Keratinocyte (primary cell): ENCODE data around the gene OR6A2. TPM values are rescaled to one million over a fixed set of nuclear protein-coding genes. Genes with fewer than 3 reads are reported as not detected.

ENCODE experiments used
- DNase-seq: peaks from one replicate; pipeline ENCODE4 v3.0.0-alpha.2; 2011; ENCODE audit warnings: low read depth, missing footprints, low spot score
- FAIRE-seq: peaks from 2 replicates; lab custom pipeline; 2011; peaks lifted over from hg19 to GRCh38; lab: Jason Lieb, UNC
- H2AFZ ChIP-seq: 2 replicates; pipeline ENCODE4 v1.6.0; 2012; ENCODE audit warnings: low read length, control low read depth, inconsistent platforms; ENCODE audit not compliant: control insufficient read depth
- H3K27ac ChIP-seq: 2 replicates; pipeline ENCODE4 v1.5.1; 2011; ENCODE audit warnings: low read length; ENCODE audit not compliant: control insufficient read depth, insufficient read depth
- H3K27me3 ChIP-seq: 3 replicates; pipeline ENCODE4 v1.6.0; 2011; ENCODE audit warnings: low read length; ENCODE audit not compliant: control insufficient read depth, insufficient read depth; ENCODE audit errors: extremely low read depth
- H3K36me3 ChIP-seq, 2 experiments: 2 replicates in 1 of 2; 3 replicates in 1 of 2; pipeline ENCODE4 v1.5.1; 2011; ENCODE audit warnings: low read length in 2 of 2, mild to moderate bottlenecking in 1 of 2; ENCODE audit not compliant: control insufficient read depth in 2 of 2, insufficient read depth in 2 of 2; ENCODE audit errors: extremely low read depth in 1 of 2
- H3K4me1 ChIP-seq: 3 replicates; pipeline ENCODE4 v1.5.1; 2011; ENCODE audit warnings: low read length; ENCODE audit not compliant: control insufficient read depth, insufficient read depth; ENCODE audit errors: extremely low read depth
- H3K4me2 ChIP-seq: 3 replicates; pipeline ENCODE4 v1.6.0; 2011; ENCODE audit warnings: low read depth, low read length; ENCODE audit not compliant: control insufficient read depth, insufficient read depth; ENCODE audit errors: extremely low read depth
- H3K4me3 ChIP-seq, 3 experiments: fragments of 200-600 bp in 1 of 3; sonication (generic) in 1 of 3; 2 replicates in 2 of 3; 3 replicates in 1 of 3; pipeline ENCODE4 v1.5.1; 2011 to 2016; ENCODE audit warnings: low read length in 3 of 3, mild to moderate bottlenecking in 3 of 3, control low read depth in 2 of 3, inconsistent platforms in 1 of 3, low read depth in 1 of 3, mixed read lengths in 1 of 3, mixed run types in 1 of 3, moderate library complexity in 1 of 3; ENCODE audit not compliant: control insufficient read depth in 2 of 3, insufficient read depth in 2 of 3; ENCODE audit errors: extremely low read depth in 1 of 3
- H3K79me2 ChIP-seq: 2 replicates; pipeline ENCODE4 v1.6.0; 2012; ENCODE audit warnings: low read length; ENCODE audit not compliant: control insufficient read depth, insufficient read depth
- H3K9ac ChIP-seq: 3 replicates; pipeline ENCODE4 v1.6.0; 2011; ENCODE audit warnings: low read length; ENCODE audit not compliant: control insufficient read depth, insufficient read depth; ENCODE audit errors: extremely low read depth
- H3K9me1 ChIP-seq: 3 replicates; pipeline ENCODE4 v1.6.0; 2011; ENCODE audit warnings: low read length; ENCODE audit not compliant: control insufficient read depth, insufficient read depth; ENCODE audit errors: extremely low read depth
- H3K9me3 ChIP-seq: 2 replicates; pipeline ENCODE4 v1.5.1; 2012; ENCODE audit warnings: low read depth, low read length; ENCODE audit not compliant: control insufficient read depth
- H4K20me1 ChIP-seq: 3 replicates; pipeline ENCODE4 v1.6.0; 2011; ENCODE audit warnings: low read length; ENCODE audit not compliant: control insufficient read depth, insufficient read depth; ENCODE audit errors: extremely low read depth
- EZH2 ChIP-seq: IDR thresholded peaks from one replicate; pipeline ENCODE4 v1.6.1; 2012; ENCODE audit warnings: inconsistent platforms, mild to moderate bottlenecking, low read length, moderate library complexity
- dilution Hi-C: fragments of 300-500 bp; cut with MboI; formaldehyde crosslinking; loops from one replicate; pipeline ENCODE4 v1.7.0; 2020; ENCODE audit warnings: low sequenced_read_pairs; ENCODE audit not compliant: extremely low pct_ligation_motif_present
- polyA plus RNA-seq, 5 experiments: library from polyadenylated mRNA; depleted of rRNA in 3 of 5; stranded (reverse) in 3 of 5; stranded (forward) in 1 of 5; unstranded in 1 of 5; fragments of >200 nt; gene quantifications; 1 replicate in 1 of 5; 2 replicates in 3 of 5; 3 replicates in 1 of 5; pipeline versions ENCODE4 v1.2.1 to v1.2.3, GENCODE V29; 2011 to 2012; ENCODE audit warnings: missing spikeins in 2 of 5, low read depth in 1 of 5, low replicate concordance in 1 of 5
- TF ChIP-seq, protein P1 (sequence below), 3 experiments: IDR thresholded peaks in 1 of 3; conservative IDR thresholded peaks in 1 of 3; optimal IDR thresholded peaks in 1 of 3; 2 replicates in 2 of 3; 3 replicates in 1 of 3; pipeline versions ENCODE3 to v1.5.1; 2011; ENCODE audit warnings: low read length in 3 of 3, mild to moderate bottlenecking in 3 of 3, moderate library complexity in 2 of 3, control low read depth in 1 of 3, inconsistent platforms in 1 of 3; ENCODE audit not compliant: insufficient read depth in 2 of 3; ENCODE audit errors: extremely low read depth in 1 of 3

Gene OR6A2
- polyA plus RNA-seq, 1 donor (not counting 4 experiments of a cell fraction or from before 2014, with no cell fraction given), result 0.05 TPM

DNA sequence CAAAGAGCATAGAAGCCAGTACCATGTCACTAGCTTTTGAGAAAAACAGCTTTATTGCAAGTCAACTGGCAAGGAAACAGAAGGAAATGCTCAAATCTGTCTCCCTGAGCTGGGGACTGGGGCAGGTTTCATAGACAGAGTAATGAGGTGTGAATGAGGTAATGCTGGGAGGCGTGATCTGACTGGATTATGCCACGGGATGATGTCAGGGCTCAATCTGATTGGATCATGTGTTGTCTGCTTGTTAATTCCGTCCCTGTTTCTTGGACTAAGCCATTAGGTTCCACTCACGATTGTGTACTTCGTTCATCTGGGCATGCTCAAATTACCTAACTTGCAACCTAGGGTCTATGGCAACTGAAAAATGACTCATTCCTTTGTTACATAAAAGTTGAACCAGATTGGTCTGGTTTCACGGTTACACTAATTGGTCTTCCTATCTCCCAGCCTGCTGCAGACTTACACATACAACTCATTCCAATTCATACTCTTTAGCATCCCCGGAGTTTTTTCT lies 25.8 kb upstream of the OR6A2 start:
- H2AFZ ChIP-seq, result no peak overlapping the region
- no peaks in the 10 kb centered on the region for H3K79me2 ChIP-seq
- H4K20me1 ChIP-seq, result no peaks in the 10 kb centered on the region
- H3K9me1 ChIP-seq, result no peaks in the 10 kb centered on the region
- no peak overlapping the region for H3K9ac ChIP-seq
- no peaks in the 10 kb centered on the region for H3K27me3 ChIP-seq
- dilution Hi-C loops, result no loop called here
- no peaks in the 10 kb centered on the region for H3K4me1 ChIP-seq
- no peak overlapping the region for H3K27ac ChIP-seq
- H3K36me3 ChIP-seq, result no peaks in the 10 kb centered on the region
- no peaks in the 10 kb centered on the region for H3K9me3 ChIP-seq
- FAIRE-seq (no peak), DNase-seq (no peak)
- H3K4me2 ChIP-seq, result no peak overlapping the region
- no peak overlapping the region for H3K4me3 ChIP-seq
- TF ChIP-seq EZH2, result no peak
- TF ChIP-seq, protein P1, sequence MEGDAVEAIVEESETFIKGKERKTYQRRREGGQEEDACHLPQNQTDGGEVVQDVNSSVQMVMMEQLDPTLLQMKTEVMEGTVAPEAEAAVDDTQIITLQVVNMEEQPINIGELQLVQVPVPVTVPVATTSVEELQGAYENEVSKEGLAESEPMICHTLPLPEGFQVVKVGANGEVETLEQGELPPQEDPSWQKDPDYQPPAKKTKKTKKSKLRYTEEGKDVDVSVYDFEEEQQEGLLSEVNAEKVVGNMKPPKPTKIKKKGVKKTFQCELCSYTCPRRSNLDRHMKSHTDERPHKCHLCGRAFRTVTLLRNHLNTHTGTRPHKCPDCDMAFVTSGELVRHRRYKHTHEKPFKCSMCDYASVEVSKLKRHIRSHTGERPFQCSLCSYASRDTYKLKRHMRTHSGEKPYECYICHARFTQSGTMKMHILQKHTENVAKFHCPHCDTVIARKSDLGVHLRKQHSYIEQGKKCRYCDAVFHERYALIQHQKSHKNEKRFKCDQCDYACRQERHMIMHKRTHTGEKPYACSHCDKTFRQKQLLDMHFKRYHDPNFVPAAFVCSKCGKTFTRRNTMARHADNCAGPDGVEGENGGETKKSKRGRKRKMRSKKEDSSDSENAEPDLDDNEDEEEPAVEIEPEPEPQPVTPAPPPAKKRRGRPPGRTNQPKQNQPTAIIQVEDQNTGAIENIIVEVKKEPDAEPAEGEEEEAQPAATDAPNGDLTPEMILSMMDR (optimal IDR thresholded peaks at IDR 0.05 in 1 of 3, IDR thresholded peaks at IDR 0.05 in 1 of 3, conservative IDR thresholded peaks at IDR 0.05 in 1 of 3; ENCODE audit: extremely low read depth in 1 of 3, insufficient read depth in 2 of 3, low read length in 3 of 3), result no peak

DNA sequence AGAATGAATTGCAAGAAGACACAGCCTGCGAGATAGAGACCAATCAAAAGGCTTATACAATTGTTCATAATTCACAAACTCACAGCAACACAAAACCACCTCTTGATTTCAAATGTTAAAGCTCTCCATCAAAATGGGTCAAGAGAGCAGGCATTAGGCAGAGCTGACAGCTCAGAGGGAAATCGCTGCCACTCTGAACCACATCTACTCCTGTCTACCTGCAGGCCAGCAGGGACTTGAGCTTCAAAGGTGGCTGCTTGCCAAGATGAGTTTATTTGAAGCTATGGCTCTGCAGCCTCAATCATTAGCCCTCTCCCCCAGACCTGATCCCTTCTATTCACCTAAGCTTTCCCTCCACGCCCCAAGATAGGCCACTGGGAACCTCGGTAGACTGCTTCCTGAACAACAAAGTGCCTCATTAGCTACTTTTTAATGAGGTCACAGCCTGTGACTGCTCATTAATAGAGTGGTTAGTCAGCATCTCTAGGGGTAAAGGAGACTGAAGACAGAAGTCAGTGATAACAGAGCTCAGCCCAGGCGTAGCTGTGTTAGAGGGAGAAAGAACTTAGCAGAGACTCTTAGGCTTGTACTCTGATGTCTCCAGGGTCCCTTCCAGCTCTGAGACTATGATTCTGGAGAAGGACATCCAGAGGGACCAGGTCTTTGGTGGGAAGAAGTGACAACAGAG lies 24.8 kb upstream of the OR6A2 start:
- TF ChIP-seq, protein P1 (optimal IDR thresholded peaks at IDR 0.05 in 1 of 3, IDR thresholded peaks at IDR 0.05 in 1 of 3, conservative IDR thresholded peaks at IDR 0.05 in 1 of 3; ENCODE audit: extremely low read depth in 1 of 3, insufficient read depth in 2 of 3, low read length in 3 of 3), result no peak
- no peak for TF ChIP-seq EZH2
- FAIRE-seq, result no peak
- DNase-seq, result no peak

More for the DNA sequence above, 24.8 kb upstream of the OR6A2 start:
- Histone ChIP-seq H3K4me3 (no peak overlapping the region), H3K27me3 (no peaks in the 10 kb centered on the region), H3K9me1 (no peaks in the 10 kb centered on the region), H3K4me1 (no peaks in the 10 kb centered on the region), H3K79me2 (no peaks in the 10 kb centered on the region), H3K9ac (no peak overlapping the region), H3K36me3 (no peaks in the 10 kb centered on the region), H3K4me2 (no peak overlapping the region), H3K9me3 (no peaks in the 10 kb centered on the region), H3K27ac (no peak overlapping the region), H4K20me1 (no peaks in the 10 kb centered on the region), H2AFZ (no peak overlapping the region)
- dilution Hi-C loops, result no loop called here
